HEK293 (cell line): Measurements from ENCODE around the gene ADAMTSL5.
A peak's percentile ranks its signal among the peaks of the same experiment; 100 is the strongest.

ENCODE experiments used
- ELK4 ChIP-seq: IDR thresholded peaks from 2 replicates; pipeline ENCODE4 v1.6.1; 2011; ENCODE audit warnings: mild to moderate bottlenecking, low read depth, low read length, borderline replicate concordance
- GLIS1 ChIP-seq: fragments of 450-650 bp; formaldehyde crosslinking; IDR thresholded peaks from 2 replicates; pipeline ENCODE4 v1.5.1; 2016; ENCODE audit warnings: missing biosample characterization, missing genetic modification characterization
- HIC1 ChIP-seq: fragments of 450-650 bp; formaldehyde crosslinking; IDR thresholded peaks from 2 replicates; pipeline ENCODE4 v1.5.1; 2016; ENCODE audit warnings: missing biosample characterization, missing genetic modification characterization
- ZNF24 ChIP-seq: fragments of 450-650 bp; formaldehyde crosslinking; IDR thresholded peaks from 2 replicates; pipeline ENCODE4 v1.5.1; 2016; ENCODE audit warnings: missing biosample characterization, missing genetic modification characterization
- ZNF274 ChIP-seq, 2 experiments: fragments of 200-500 bp in 1 of 2; fragments of 450-650 bp in 1 of 2; sonication (Bioruptor generic) in 1 of 2; formaldehyde crosslinking in 1 of 2; IDR thresholded peaks; 2 replicates each; pipeline versions ENCODE4 v1.5.1 to v1.6.1; 2014 to 2016; ENCODE audit warnings: borderline replicate concordance in 1 of 2, inconsistent platforms in 1 of 2, low read length in 1 of 2, missing biosample characterization in 1 of 2, missing genetic modification characterization in 1 of 2
- TF ChIP-seq, protein P1 (sequence below): fragments of 450-650 bp; formaldehyde crosslinking; IDR thresholded peaks from 2 replicates; pipeline ENCODE4 v1.5.1; 2016; ENCODE audit warnings: missing biosample characterization, missing genetic modification characterization

GRCh38 chr19:1455336-1456120, 57.3 kb downstream of the ADAMTSL5 start:
- TF ChIP-seq, protein P1, sequence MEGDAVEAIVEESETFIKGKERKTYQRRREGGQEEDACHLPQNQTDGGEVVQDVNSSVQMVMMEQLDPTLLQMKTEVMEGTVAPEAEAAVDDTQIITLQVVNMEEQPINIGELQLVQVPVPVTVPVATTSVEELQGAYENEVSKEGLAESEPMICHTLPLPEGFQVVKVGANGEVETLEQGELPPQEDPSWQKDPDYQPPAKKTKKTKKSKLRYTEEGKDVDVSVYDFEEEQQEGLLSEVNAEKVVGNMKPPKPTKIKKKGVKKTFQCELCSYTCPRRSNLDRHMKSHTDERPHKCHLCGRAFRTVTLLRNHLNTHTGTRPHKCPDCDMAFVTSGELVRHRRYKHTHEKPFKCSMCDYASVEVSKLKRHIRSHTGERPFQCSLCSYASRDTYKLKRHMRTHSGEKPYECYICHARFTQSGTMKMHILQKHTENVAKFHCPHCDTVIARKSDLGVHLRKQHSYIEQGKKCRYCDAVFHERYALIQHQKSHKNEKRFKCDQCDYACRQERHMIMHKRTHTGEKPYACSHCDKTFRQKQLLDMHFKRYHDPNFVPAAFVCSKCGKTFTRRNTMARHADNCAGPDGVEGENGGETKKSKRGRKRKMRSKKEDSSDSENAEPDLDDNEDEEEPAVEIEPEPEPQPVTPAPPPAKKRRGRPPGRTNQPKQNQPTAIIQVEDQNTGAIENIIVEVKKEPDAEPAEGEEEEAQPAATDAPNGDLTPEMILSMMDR (tag by site-specific recombination) = no peak
- TF ChIP-seq ZNF274 (IDR thresholded peaks at IDR 0.05; ENCODE audit: low read length) = no peak
- no peak for TF ChIP-seq ZNF274 (tag by site-specific recombination; IDR thresholded peaks at IDR 0.05; ENCODE audit: borderline replicate concordance)
- no peak for TF ChIP-seq ZNF24 (tag by site-specific recombination)
- peak; percentile 54; the same call in 1 of the 2 replicates for TF ChIP-seq GLIS1 (tag by site-specific recombination)
- peak; percentile 89 for TF ChIP-seq HIC1 (tag by site-specific recombination)
- TF ChIP-seq ELK4 = no peak
